Keratinocyte (primary cell): Measurements from ENCODE around the gene CERS2. TPM values are rescaled to one million over a fixed set of nuclear protein-coding genes. Genes with fewer than 3 reads are reported as not detected.

Source experiments
- DNase-seq: peaks from one replicate; pipeline ENCODE4 v3.0.0-alpha.2; 2011; ENCODE audit warnings: low read depth, missing footprints, low spot score
- FAIRE-seq: peaks from 2 replicates; lab custom pipeline; 2011; peaks lifted over from hg19 to GRCh38; lab: Jason Lieb, UNC
- H2AFZ ChIP-seq: 2 replicates; pipeline ENCODE4 v1.6.0; 2012; ENCODE audit warnings: low read length, control low read depth, inconsistent platforms; ENCODE audit not compliant: control insufficient read depth
- H3K27ac ChIP-seq: 2 replicates; pipeline ENCODE4 v1.5.1; 2011; ENCODE audit warnings: low read length; ENCODE audit not compliant: control insufficient read depth, insufficient read depth
- H3K27me3 ChIP-seq: 3 replicates; pipeline ENCODE4 v1.6.0; 2011; ENCODE audit warnings: low read length; ENCODE audit not compliant: control insufficient read depth, insufficient read depth; ENCODE audit errors: extremely low read depth
- H3K36me3 ChIP-seq, 2 experiments: 2 replicates in 1 of 2; 3 replicates in 1 of 2; pipeline ENCODE4 v1.5.1; 2011; ENCODE audit warnings: low read length in 2 of 2, mild to moderate bottlenecking in 1 of 2; ENCODE audit not compliant: control insufficient read depth in 2 of 2, insufficient read depth in 2 of 2; ENCODE audit errors: extremely low read depth in 1 of 2
- H3K4me1 ChIP-seq: 3 replicates; pipeline ENCODE4 v1.5.1; 2011; ENCODE audit warnings: low read length; ENCODE audit not compliant: control insufficient read depth, insufficient read depth; ENCODE audit errors: extremely low read depth
- H3K4me2 ChIP-seq: 3 replicates; pipeline ENCODE4 v1.6.0; 2011; ENCODE audit warnings: low read depth, low read length; ENCODE audit not compliant: control insufficient read depth, insufficient read depth; ENCODE audit errors: extremely low read depth
- H3K4me3 ChIP-seq, 3 experiments: fragments of 200-600 bp in 1 of 3; sonication (generic) in 1 of 3; 2 replicates in 2 of 3; 3 replicates in 1 of 3; pipeline ENCODE4 v1.5.1; 2011 to 2016; ENCODE audit warnings: low read length in 3 of 3, mild to moderate bottlenecking in 3 of 3, control low read depth in 2 of 3, inconsistent platforms in 1 of 3, low read depth in 1 of 3, mixed read lengths in 1 of 3, mixed run types in 1 of 3, moderate library complexity in 1 of 3; ENCODE audit not compliant: control insufficient read depth in 2 of 3, insufficient read depth in 2 of 3; ENCODE audit errors: extremely low read depth in 1 of 3
- H3K79me2 ChIP-seq: 2 replicates; pipeline ENCODE4 v1.6.0; 2012; ENCODE audit warnings: low read length; ENCODE audit not compliant: control insufficient read depth, insufficient read depth
- H3K9ac ChIP-seq: 3 replicates; pipeline ENCODE4 v1.6.0; 2011; ENCODE audit warnings: low read length; ENCODE audit not compliant: control insufficient read depth, insufficient read depth; ENCODE audit errors: extremely low read depth
- H3K9me1 ChIP-seq: 3 replicates; pipeline ENCODE4 v1.6.0; 2011; ENCODE audit warnings: low read length; ENCODE audit not compliant: control insufficient read depth, insufficient read depth; ENCODE audit errors: extremely low read depth
- H3K9me3 ChIP-seq: 2 replicates; pipeline ENCODE4 v1.5.1; 2012; ENCODE audit warnings: low read depth, low read length; ENCODE audit not compliant: control insufficient read depth
- H4K20me1 ChIP-seq: 3 replicates; pipeline ENCODE4 v1.6.0; 2011; ENCODE audit warnings: low read length; ENCODE audit not compliant: control insufficient read depth, insufficient read depth; ENCODE audit errors: extremely low read depth
- CTCF ChIP-seq, 3 experiments: IDR thresholded peaks in 1 of 3; conservative IDR thresholded peaks in 1 of 3; optimal IDR thresholded peaks in 1 of 3; 2 replicates in 2 of 3; 3 replicates in 1 of 3; pipeline versions ENCODE3 to v1.5.1; 2011; ENCODE audit warnings: low read length in 3 of 3, mild to moderate bottlenecking in 3 of 3, moderate library complexity in 2 of 3, control low read depth in 1 of 3, inconsistent platforms in 1 of 3; ENCODE audit not compliant: insufficient read depth in 2 of 3; ENCODE audit errors: extremely low read depth in 1 of 3
- EZH2 ChIP-seq: IDR thresholded peaks from one replicate; pipeline ENCODE4 v1.6.1; 2012; ENCODE audit warnings: inconsistent platforms, mild to moderate bottlenecking, low read length, moderate library complexity
- dilution Hi-C: fragments of 300-500 bp; cut with MboI; formaldehyde crosslinking; loops from one replicate; pipeline ENCODE4 v1.7.0; 2020; ENCODE audit warnings: low sequenced_read_pairs; ENCODE audit not compliant: extremely low pct_ligation_motif_present
- polyA plus RNA-seq, 5 experiments: library from polyadenylated mRNA; depleted of rRNA in 3 of 5; stranded (reverse) in 3 of 5; stranded (forward) in 1 of 5; unstranded in 1 of 5; fragments of >200 nt; gene quantifications; 1 replicate in 1 of 5; 2 replicates in 3 of 5; 3 replicates in 1 of 5; pipeline versions ENCODE4 v1.2.1 to v1.2.3, GENCODE V29; 2011 to 2012; ENCODE audit warnings: missing spikeins in 2 of 5, low read depth in 1 of 5, low replicate concordance in 1 of 5

Gene CERS2
- polyA plus RNA-seq, 1 donor (not counting 4 experiments of a cell fraction or from before 2014, with no cell fraction given), result 121 TPM

- H3K27me3 ChIP-seq, result no peaks in the 10 kb centered on the region
- no peak overlapping the region for H3K4me2 ChIP-seq
- no peaks in the 10 kb centered on the region for H3K9me3 ChIP-seq
- DNase-seq, result no peak
- H3K79me2 ChIP-seq, result peaks cover 4% of the 10 kb centered on the region
- no peak overlapping the region for H2AFZ ChIP-seq
- TF ChIP-seq EZH2 (no peak), CTCF (optimal IDR thresholded peaks at IDR 0.05 in 1 of 3, IDR thresholded peaks at IDR 0.05 in 1 of 3, conservative IDR thresholded peaks at IDR 0.05 in 1 of 3; ENCODE audit: extremely low read depth in 1 of 3, insufficient read depth in 2 of 3, low read length in 3 of 3) (no peak)
- peaks cover 43 to 57% of the 10 kb centered on the region in 2 experiments for H3K36me3 ChIP-seq
- H3K27ac ChIP-seq, result no peak overlapping the region
- no peaks in the 10 kb centered on the region for H3K4me1 ChIP-seq
- H3K9ac ChIP-seq, result no peak overlapping the region
- no peaks in the 10 kb centered on the region for H4K20me1 ChIP-seq
- no peak overlapping the region for H3K4me3 ChIP-seq
- dilution Hi-C loops, result no loop called here
- H3K9me1 ChIP-seq, result no peaks in the 10 kb centered on the region
- FAIRE-seq, result no peak
Observed at GRCh38 chr1:150963321-150964163, 11.1 kb downstream of the CERS2 start.

GRCh38 chr1:150961756-150962155 lies 12.9 kb downstream of the CERS2 start:
- DNase-seq (no peak), FAIRE-seq (no peak)
- no peak overlapping the region for H3K9ac ChIP-seq
- H2AFZ ChIP-seq, result no peak overlapping the region
- H3K27me3 ChIP-seq, result no peaks in the 10 kb centered on the region
- no peaks in the 10 kb centered on the region for H3K4me1 ChIP-seq
- H3K4me3 ChIP-seq, result no peak overlapping the region
- dilution Hi-C loops, result no loop called here
- H3K36me3 ChIP-seq, result peaks cover 34 to 39% of the 10 kb centered on the region in 2 experiments
- TF ChIP-seq EZH2 (no peak), CTCF (optimal IDR thresholded peaks at IDR 0.05 in 1 of 3, IDR thresholded peaks at IDR 0.05 in 1 of 3, conservative IDR thresholded peaks at IDR 0.05 in 1 of 3; ENCODE audit: extremely low read depth in 1 of 3, insufficient read depth in 2 of 3, low read length in 3 of 3) (no peak)
- H3K4me2 ChIP-seq, result no peak overlapping the region
- H4K20me1 ChIP-seq, result no peaks in the 10 kb centered on the region
- no peaks in the 10 kb centered on the region for H3K9me1 ChIP-seq
- no peaks in the 10 kb centered on the region for H3K9me3 ChIP-seq
- no peaks in the 10 kb centered on the region for H3K79me2 ChIP-seq
- no peak overlapping the region for H3K27ac ChIP-seq
